ENCODE data around the gene BTBD17.

DNA sequence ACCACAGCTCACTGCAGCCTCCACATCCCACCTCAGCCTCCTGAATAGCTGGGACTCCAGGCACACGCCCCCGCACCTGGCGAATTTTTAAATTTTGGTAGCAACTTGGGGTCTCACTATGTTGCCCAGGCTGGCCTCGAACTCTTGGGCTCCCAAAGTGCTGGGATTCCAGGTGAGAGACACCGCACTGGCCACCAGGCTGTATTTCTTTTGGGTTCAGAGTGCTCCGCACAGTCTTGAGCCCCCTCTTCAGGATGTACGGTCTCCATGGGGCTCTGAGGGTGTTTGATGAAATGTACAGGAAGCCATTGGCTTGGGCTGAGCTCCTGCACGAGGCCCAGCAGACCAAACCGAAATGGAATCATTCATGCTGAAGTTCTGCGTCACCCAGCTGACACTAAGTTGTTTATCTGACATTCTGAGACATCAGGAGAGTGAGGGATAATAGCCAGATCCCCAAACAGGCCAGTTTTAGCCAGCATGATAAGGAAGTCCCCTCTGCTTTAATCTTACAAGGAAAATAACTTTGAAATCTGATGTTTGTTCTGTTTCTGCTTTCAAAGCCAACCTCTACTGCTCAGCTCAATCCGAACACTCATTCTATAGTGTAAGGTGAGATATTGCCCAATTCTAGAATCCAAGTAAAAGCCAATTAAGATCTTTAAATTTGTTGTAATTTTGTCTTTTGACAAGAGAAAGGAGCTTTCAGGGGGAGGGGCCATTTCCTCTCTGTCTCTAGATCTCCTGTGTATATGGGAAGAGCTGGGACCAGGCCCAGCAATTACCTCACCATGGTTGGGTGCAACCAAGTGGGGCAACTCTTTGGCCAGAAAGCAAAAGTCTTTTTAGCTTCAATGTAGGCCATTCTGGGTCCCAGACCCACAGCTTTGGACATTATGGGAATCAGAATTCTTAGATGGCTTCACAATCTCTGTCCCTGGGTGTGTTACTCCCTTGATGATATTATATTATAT is 29.3 kb upstream of the BTBD17 start:
- TF ChIP-seq, protein P1, sequence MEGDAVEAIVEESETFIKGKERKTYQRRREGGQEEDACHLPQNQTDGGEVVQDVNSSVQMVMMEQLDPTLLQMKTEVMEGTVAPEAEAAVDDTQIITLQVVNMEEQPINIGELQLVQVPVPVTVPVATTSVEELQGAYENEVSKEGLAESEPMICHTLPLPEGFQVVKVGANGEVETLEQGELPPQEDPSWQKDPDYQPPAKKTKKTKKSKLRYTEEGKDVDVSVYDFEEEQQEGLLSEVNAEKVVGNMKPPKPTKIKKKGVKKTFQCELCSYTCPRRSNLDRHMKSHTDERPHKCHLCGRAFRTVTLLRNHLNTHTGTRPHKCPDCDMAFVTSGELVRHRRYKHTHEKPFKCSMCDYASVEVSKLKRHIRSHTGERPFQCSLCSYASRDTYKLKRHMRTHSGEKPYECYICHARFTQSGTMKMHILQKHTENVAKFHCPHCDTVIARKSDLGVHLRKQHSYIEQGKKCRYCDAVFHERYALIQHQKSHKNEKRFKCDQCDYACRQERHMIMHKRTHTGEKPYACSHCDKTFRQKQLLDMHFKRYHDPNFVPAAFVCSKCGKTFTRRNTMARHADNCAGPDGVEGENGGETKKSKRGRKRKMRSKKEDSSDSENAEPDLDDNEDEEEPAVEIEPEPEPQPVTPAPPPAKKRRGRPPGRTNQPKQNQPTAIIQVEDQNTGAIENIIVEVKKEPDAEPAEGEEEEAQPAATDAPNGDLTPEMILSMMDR (IDR thresholded peaks at IDR 0.05): no peak
- TF ChIP-seq EP300 (IDR thresholded peaks at IDR 0.05): no peak
- TF ChIP-seq POLR2A (IDR thresholded peaks at IDR 0.05): no peak
